ENCODE results near the gene GHDC. TPM values are rescaled to one million over a fixed set of nuclear protein-coding genes. Genes with fewer than 3 reads are reported as not detected.
A peak's percentile ranks its signal among the peaks of the same experiment; 100 is the strongest.
"Not testable (repeated sequence)": the region's sequence is repeated elsewhere in the genome, so short reads cannot be mapped to it uniquely, and the experiment has no call there.

GHDC gene
- total RNA-seq, 1 donor from 2014 or later, result 33.4 TPM

DNA sequence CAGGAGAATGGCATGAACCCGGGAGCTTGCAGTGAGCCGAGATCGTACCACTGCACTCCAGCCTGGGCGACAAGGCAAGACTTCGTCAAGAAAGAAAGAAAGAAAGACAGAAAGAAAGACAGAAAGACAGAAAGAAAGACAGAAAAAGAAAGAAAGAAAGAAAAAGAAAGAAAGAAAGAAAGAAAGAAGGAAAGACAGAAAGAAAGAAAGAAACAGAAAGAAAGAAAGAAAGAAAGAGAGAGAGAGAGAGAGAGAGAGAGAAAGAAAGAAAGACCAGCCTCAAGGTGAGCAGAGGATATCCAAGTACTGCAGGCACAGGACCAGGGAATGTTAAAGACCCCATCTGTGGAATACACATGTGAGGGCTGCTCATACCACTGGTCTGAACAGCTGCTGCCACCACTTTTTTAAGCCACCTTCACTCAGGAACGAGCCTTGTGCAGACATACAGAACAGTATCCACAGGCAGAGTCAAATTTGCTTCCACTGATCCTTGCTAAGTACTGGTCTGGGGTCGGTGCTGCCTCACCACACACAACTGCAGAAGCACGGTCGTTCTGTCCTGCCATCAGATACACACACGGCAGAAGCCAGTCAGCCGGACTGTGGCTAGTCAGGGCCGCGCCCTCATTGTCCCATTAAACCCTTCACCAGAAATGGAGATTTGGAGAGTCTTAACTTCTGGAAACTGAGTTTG, 47.2 kb downstream of the GHDC start:
- no peaks in the 10 kb centered on the region for H3K27me3 ChIP-seq (ENCODE audit: low read depth)
- intact Hi-C loops (cut with DNase I), result no loop called here
- no peak overlapping the region for H3K4me3 ChIP-seq
- no peak for DNase-seq
- no peaks in the 10 kb centered on the region for H3K9me3 ChIP-seq
- no peak for ATAC-seq
- H3K36me3 ChIP-seq, result peaks cover 75% of the 10 kb centered on the region
- no peak overlapping the region for H3K27ac ChIP-seq
- TF ChIP-seq, protein P1, sequence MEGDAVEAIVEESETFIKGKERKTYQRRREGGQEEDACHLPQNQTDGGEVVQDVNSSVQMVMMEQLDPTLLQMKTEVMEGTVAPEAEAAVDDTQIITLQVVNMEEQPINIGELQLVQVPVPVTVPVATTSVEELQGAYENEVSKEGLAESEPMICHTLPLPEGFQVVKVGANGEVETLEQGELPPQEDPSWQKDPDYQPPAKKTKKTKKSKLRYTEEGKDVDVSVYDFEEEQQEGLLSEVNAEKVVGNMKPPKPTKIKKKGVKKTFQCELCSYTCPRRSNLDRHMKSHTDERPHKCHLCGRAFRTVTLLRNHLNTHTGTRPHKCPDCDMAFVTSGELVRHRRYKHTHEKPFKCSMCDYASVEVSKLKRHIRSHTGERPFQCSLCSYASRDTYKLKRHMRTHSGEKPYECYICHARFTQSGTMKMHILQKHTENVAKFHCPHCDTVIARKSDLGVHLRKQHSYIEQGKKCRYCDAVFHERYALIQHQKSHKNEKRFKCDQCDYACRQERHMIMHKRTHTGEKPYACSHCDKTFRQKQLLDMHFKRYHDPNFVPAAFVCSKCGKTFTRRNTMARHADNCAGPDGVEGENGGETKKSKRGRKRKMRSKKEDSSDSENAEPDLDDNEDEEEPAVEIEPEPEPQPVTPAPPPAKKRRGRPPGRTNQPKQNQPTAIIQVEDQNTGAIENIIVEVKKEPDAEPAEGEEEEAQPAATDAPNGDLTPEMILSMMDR (IDR thresholded peaks at IDR 0.05), result no peak
- H3K4me1 ChIP-seq, result peaks cover 40% of the 10 kb centered on the region

- DNase-seq; H3K27ac ChIP-seq; H3K27me3 ChIP-seq (ENCODE audit: low read depth); intact Hi-C loops (cut with DNase I); H3K9me3 ChIP-seq; H3K4me3 ChIP-seq: not testable (repeated sequence)
- Histone ChIP-seq H3K36me3 (peaks cover 61% of the 10 kb centered on the region), H3K4me1 (peaks cover 53% of the 10 kb centered on the region)
- peak in 1 of 2 donors; percentile 38 for ATAC-seq
Observed at GRCh38 chr17:42143138-42143537, 51.2 kb downstream of the GHDC start.

DNA sequence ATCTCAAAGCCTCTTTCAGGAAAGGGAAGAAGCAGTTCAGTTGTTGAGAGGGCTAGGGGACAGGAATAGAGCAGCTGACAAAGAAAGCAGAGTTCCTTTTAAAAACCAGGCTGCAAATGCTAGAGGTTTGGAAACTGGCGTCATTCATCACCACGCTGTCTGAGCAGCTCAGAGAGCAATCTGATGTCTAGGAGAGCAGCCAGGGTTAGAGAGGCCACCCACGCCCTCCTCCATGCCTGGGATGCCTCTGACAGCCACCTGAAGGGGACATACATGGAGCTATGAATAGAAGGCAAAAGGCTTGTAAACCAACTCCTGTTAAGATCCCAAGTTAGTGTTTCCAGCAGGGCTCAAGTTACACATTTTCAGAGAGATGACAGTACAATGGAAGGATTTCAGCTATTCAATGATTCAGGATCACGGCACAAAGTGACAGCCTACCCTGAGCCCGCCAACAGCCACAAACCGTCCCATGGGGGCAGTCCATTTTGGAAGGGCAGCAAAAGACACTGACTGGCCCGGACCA, 51.9 kb downstream of the GHDC start:
- Histone ChIP-seq H3K9me3 (no peaks in the 10 kb centered on the region), H3K27ac (no peak overlapping the region), H3K4me3 (no peak overlapping the region), H3K36me3 (peaks cover 54% of the 10 kb centered on the region), H3K27me3 (ENCODE audit: low read depth) (no peaks in the 10 kb centered on the region), H3K4me1 (peaks cover 59% of the 10 kb centered on the region)
- intact Hi-C loops (cut with DNase I), result no loop called here
- DNase-seq (no peak), ATAC-seq (peak in 1 of 2 donors; percentile 33)
- TF ChIP-seq, protein P1 (IDR thresholded peaks at IDR 0.05), result no peak

DNA sequence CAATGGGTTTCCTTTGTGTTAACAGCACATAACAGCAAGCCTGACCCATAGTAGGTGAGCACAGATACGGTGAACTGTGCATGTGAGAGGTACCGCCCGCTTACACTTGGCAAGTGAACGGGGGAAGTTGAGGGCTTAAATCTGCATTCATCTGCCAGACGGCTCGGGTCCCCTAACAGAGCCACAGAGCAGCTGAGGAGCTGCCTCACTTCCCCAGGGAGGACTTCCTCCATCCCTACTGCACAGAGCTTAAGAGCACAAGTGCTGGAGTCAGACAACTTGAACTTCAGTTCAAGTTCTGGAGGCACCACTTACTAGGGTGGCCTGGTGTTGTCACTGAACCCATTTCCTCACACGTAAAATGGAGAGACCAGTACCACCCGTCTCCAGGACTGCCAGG, 52.9 kb downstream of the GHDC start:
- peaks cover 70% of the 10 kb centered on the region for H3K4me1 ChIP-seq
- TF ChIP-seq, protein P1 (IDR thresholded peaks at IDR 0.05), result no peak
- DNase-seq (no peak), ATAC-seq (no peak)
- no peak overlapping the region for H3K4me3 ChIP-seq
- peaks cover 49% of the 10 kb centered on the region for H3K36me3 ChIP-seq
- intact Hi-C loops (cut with DNase I), result no loop called here
- no peaks in the 10 kb centered on the region for H3K9me3 ChIP-seq
- no peak overlapping the region for H3K27ac ChIP-seq
- H3K27me3 ChIP-seq (ENCODE audit: low read depth), result no peaks in the 10 kb centered on the region

DNA sequence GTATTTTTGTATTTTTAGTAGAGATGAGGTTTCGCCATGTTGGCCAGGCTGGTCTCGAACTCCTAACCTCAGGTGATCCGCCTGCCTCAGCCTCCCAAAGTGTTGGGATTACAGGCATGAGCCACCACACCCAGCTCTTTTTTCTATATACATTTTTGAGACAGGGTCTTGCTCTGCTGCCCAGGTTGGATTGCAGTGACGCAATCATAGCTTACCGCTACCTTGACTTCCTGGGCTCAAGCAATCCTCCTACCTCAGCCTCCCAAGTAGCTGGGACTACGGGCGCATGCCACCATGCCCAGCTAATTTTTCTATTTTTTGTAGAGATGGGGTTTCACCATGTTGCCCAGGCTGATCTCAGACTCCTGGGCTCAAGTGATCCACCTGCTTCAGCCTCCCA, 53.6 kb downstream of the GHDC start:
- peaks cover 76% of the 10 kb centered on the region for H3K4me1 ChIP-seq
- ATAC-seq; DNase-seq; intact Hi-C loops (cut with DNase I); H3K27ac ChIP-seq; H3K27me3 ChIP-seq (ENCODE audit: low read depth); H3K4me3 ChIP-seq; H3K9me3 ChIP-seq: not testable (repeated sequence)
- peaks cover 44% of the 10 kb centered on the region for H3K36me3 ChIP-seq

Other genes with a start within 250 kb of the GHDC start
- 46.3 TPM for gene CNP, start 227.7 kb downstream of the GHDC start, total RNA-seq
- 82.0 TPM for gene DNAJC7, start 177.1 kb downstream of the GHDC start, total RNA-seq
- 27.1 TPM for gene NKIRAS2, start 174.4 kb downstream of the GHDC start, total RNA-seq
- gene C17orf113, start 143.9 kb downstream of the GHDC start, total RNA-seq, result 0.89 TPM
- 1.2 TPM for gene ZNF385C, start 96.0 kb downstream of the GHDC start, total RNA-seq
- 40.4 TPM for gene DHX58, start 81.8 kb downstream of the GHDC start, total RNA-seq
- gene KAT2A, start 73.1 kb downstream of the GHDC start, total RNA-seq, result 41.6 TPM
- gene HSPB9, start 71.7 kb downstream of the GHDC start, total RNA-seq, result not detected
- 153 TPM for gene RAB5C, start 39.5 kb downstream of the GHDC start, total RNA-seq
- 0.09 TPM for gene KCNH4, start 13.4 kb downstream of the GHDC start, total RNA-seq
- gene HCRT, start 9.0 kb downstream of the GHDC start, total RNA-seq, result not detected
- gene STAT5B, start 81.9 kb upstream of the GHDC start, total RNA-seq, result 67.9 TPM
- 53.3 TPM for gene STAT5A, start 94.0 kb upstream of the GHDC start, total RNA-seq
- gene STAT3, start 193.9 kb upstream of the GHDC start, total RNA-seq, result 278 TPM
- 269 TPM for gene CAVIN1, start 228.8 kb upstream of the GHDC start, total RNA-seq